GM18951 (cell line): ENCODE measurements around the gene SNX30.

Experiments
- POLR2A ChIP-seq: IDR thresholded peaks from 4 replicates; pipeline ENCODE4 v1.6.1; 2011; ENCODE audit warnings: mild to moderate bottlenecking; ENCODE audit not compliant: insufficient read length, insufficient read depth; ENCODE audit errors: extremely low read depth
- in situ Hi-C: fragments of 300-500 bp; cut with MboI; formaldehyde crosslinking; loops from one replicate; pipeline ENCODE4 v1.12.0; 2022; ENCODE audit warnings: low sequenced_read_pairs, mixed read lengths, inconsistent platforms; ENCODE audit not compliant: unreplicated experiment

Gene SNX30

GRCh38 chr9:112780450-112781036, 30.0 kb downstream of the SNX30 start:
- TF ChIP-seq POLR2A = no peak
- in situ Hi-C loops = loop anchor here (25.0 kb wide), 1 partner anchor 693 kb away; no protein-coding TSS in a partner anchor

- TF ChIP-seq POLR2A = no peak
- in situ Hi-C loops = loop anchor here (25.0 kb wide), 1 partner anchor 695 kb away; no protein-coding TSS in a partner anchor
Observed at GRCh38 chr9:112782218-112782617, 31.7 kb downstream of the SNX30 start.

- no peak for TF ChIP-seq POLR2A
- in situ Hi-C loops = loop anchor here (25.0 kb wide), 1 partner anchor 696 kb away; no protein-coding TSS in a partner anchor
Observed at GRCh38 chr9:112783551-112783954, 33.0 kb downstream of the SNX30 start.

- no peak for TF ChIP-seq POLR2A
- in situ Hi-C loops = loop anchor here (25.0 kb wide), 1 partner anchor 697 kb away; no protein-coding TSS in a partner anchor
Observed at GRCh38 chr9:112784020-112784785, 33.6 kb downstream of the SNX30 start.

GRCh38 chr9:112785986-112786385, 35.4 kb downstream of the SNX30 start:
- in situ Hi-C loops = loop anchor here (25.0 kb wide), 1 partner anchor 699 kb away; no protein-coding TSS in a partner anchor
- TF ChIP-seq POLR2A = no peak

- in situ Hi-C loops = loop anchor here (25.0 kb wide), 1 partner anchor 700 kb away; no protein-coding TSS in a partner anchor
- TF ChIP-seq POLR2A = no peak
Observed at GRCh38 chr9:112786829-112787520, 36.4 kb downstream of the SNX30 start.

GRCh38 chr9:112787978-112788377, 37.4 kb downstream of the SNX30 start:
- no peak for TF ChIP-seq POLR2A
- in situ Hi-C loops = loop anchor here (25.0 kb wide), 1 partner anchor 701 kb away; no protein-coding TSS in a partner anchor

GRCh38 chr9:112789473-112789872, 38.9 kb downstream of the SNX30 start:
- in situ Hi-C loops = loop anchor here (25.0 kb wide), 1 partner anchor 702 kb away; no protein-coding TSS in a partner anchor
- no peak for TF ChIP-seq POLR2A

- TF ChIP-seq POLR2A = no peak
- in situ Hi-C loops = loop anchor here (25.0 kb wide), 1 partner anchor 703 kb away; no protein-coding TSS in a partner anchor
Observed at GRCh38 chr9:112789891-112790774, 39.6 kb downstream of the SNX30 start.

- in situ Hi-C loops = loop anchor here (25.0 kb wide), 1 partner anchor 705 kb away; no protein-coding TSS in a partner anchor
- no peak for TF ChIP-seq POLR2A
Observed at GRCh38 chr9:112792670-112793069, 42.1 kb downstream of the SNX30 start.

- no peak for TF ChIP-seq POLR2A
- in situ Hi-C loops = loop anchor here (25.0 kb wide), 1 partner anchor 706 kb away; no protein-coding TSS in a partner anchor
Observed at GRCh38 chr9:112793213-112793810, 42.8 kb downstream of the SNX30 start.

GRCh38 chr9:112794731-112795130, 44.2 kb downstream of the SNX30 start:
- in situ Hi-C loops = loop anchor here (25.0 kb wide), 1 partner anchor 707 kb away; no protein-coding TSS in a partner anchor
- TF ChIP-seq POLR2A = no peak
